NCI-H187 (cell line): ENCODE results near the gene RAB11A.

Experiments
- DNase-seq, 2 experiments: peaks; one replicate each; lab custom pipeline; 2025; lab: John Stamatoyannopoulos, UW

Gene RAB11A

DNA sequence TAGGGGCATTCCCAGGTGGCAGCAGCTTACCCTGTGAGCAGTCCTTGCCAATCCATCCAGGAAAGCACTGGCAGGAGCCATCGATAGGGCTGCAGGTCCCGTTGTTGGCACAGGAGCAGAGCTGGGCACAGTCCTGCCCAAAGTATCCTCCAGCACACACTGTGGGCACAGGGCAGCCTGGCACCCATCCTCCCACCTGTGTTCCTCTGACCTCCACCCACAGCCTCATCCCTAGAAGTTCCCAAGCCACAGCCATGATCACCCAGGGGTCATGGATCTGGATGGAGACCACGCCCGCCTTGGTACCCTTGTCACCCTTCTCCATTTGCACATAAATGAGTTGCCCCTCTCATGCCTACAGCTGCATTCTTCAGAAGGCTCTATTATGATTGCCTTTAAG is 48.6 kb downstream of the RAB11A start:
- DNase-seq: no peak

DNA sequence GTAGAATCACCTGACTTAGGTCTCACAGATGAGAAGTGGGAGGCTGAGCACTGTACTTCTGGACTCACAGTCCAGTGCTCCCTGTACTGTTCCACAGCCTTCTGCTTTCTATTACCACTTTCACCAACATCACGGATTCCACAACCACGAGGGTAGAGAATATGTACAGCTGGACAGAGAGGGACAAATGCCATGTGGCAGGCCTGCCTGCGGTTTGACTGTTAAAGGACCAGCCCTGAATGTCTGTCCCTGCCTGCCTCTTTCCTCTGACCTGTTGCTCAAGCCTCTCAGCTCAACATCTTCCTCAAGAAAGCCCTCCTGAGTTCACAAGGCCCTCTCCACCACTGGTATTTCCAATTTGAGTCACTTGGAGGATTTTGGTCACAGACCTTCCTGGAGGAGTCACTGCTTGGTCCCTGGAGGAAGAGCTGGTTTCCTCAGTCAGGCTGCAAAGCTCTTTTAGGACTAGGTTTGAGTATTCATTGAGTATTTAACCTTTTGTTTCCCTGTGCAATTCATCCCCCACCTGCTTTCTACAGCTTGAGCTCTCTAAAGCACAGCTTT is 49.1 kb downstream of the RAB11A start:
- DNase-seq: no peak

DNA sequence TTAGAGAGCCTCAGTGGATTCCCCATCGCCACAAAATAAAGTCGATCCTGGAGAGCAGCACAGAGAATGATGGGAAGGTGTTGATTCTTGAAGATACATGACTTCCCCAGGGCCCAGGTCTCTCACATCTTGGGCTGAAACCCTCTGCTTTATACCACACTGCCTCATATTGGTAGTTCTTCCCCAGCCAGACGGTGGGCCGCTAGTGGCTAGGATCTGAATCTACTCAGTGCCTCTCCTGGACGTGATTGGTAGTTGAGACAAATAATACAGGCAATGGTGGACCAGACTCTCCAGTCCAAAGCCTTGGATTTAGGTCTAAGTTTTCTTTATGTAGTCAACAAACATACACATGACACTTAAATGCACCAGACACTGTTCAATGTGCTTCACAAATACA is 49.7 kb downstream of the RAB11A start:
- no peak for DNase-seq

DNA sequence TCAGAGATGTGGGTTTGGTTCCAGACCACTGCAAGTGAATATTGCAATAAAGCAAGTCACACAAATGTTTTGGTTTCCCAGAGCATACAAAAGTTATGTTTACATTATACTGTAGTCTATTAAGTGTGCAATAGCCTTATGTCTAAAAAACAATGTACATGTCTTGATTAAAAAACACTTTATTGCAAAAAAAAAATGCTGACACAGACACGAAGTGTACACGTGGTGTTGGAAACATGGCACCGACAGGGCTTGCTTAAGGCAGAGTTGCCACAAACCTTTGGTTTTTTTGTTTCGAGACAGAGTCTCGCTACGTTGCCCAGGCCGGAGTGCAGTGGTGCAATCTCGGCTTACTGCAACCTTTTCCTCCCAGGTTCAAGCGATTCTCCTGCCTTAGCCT is 50.1 kb downstream of the RAB11A start:
- no peak for DNase-seq

DNA sequence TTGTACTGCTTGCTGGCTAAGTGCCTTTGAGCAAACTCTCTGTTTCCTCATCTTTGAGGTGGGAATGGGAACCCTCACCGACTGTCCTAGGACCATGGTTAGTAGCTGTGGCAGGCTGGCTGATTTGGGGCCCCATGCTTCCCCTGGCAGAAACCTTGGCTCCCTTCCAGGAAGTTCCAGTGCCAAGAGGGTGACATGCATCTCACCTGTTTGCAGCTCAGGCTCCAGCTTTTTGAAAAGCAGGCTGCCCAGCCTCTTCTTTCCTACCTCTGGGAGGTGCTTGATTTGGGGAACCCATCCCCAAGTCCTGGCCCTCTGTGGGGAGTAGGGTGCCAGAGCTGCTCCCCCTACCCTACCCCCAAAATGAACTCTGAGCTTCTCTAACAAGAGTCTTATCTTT is 50.8 kb downstream of the RAB11A start:
- DNase-seq: no peak

DNA sequence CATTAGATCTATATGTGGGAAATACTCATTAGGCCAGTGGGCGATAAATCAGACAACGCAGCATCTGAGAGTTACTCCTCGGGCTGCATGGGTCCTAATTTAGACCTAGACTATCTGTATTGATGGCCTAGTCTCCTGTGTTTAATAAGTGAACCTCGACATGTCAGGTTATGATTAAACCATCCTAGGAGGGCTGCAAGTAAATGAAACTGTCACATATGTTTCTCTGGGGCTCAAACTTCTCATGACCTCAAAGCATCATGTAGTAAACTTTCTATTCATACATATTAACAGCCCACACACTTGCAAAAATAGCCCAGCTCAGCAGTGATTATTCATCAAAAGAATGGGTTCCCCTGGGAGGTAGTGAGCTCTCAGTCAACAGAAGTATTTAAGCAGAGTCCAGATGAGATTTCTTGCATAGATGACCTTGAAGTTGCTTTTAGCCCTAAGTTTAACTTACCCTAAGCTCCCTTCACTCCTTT is 51.6 kb downstream of the RAB11A start:
- no peak for DNase-seq

DNA sequence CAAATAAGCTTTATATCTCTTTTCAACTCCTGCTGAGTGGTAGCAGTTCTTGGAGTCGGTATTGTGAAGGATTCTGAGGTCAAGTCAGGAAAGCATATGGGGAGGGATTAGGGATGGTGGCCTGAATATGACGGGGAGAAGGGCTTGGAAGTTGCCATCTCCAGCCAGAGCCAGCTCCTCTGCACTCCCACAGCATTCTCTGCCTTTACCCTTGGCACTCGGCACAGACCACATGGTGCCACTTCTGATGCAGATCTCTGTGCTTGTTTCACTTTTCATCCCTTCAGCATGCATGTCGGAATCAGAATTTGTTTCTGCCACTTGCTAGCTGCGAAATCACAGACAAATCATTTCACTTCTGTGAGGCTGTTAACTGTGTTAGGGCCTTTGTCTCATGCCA is 52.5 kb downstream of the RAB11A start:
- no peak for DNase-seq

DNA sequence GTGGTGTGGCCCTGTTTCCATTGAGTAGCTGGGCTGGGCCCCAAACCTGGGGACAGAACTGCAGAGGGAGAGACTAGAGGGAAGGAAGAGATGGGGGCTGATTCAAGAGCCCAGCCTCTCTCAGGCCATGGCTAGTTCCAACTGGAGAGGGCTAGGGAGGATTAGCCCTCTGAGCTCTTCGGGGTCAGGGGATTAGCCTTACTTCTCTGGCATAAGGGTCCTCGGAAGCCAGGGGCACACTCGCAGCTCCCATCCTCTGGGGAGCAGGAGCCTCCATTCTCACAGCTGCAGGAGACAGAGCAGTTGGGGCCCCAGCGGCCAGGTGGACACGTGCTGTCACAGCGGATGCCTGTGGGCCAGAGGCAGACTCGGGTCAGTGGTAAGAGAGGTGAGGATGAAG is 53.3 kb downstream of the RAB11A start:
- no peak for DNase-seq

DNA sequence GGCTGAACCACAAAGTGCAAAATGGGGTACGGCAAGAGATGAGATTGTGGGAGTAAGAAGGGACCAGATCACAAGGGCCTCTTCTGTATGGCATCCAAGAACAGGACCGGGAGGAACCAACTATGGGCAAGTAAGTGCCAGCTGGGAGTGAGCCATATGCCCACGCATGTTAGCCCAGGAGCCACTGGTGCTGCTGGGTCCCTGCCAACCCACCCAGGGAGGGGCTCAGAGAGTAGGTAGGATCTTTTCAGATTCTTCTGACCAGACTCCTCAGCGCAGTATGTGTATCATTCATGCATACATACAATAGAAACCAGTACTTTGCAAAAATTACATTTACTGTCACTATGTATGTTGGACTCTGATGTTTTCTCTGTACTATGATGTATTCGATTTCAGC is 54.0 kb downstream of the RAB11A start:
- DNase-seq: no peak

DNA sequence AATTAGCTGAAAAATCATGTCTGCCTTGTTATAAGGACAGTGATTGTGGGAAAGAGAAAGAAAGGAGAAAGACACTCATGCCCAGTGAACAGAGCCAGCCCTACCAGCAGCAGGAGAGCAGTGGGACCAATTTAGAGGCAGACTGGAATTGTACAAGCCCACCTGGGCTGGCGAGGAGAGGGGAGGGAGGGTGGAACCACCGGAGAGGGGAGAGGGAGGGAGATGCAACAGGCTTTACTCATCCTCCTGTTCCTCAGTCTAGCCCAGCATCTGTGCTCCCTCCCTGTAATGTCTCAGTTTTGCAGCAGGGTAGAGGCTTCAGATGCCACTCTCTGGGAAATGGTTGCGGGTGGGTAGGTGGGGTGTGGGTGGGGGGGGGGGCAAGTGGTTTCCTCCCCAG is 54.7 kb downstream of the RAB11A start:
- DNase-seq: no peak

DNA sequence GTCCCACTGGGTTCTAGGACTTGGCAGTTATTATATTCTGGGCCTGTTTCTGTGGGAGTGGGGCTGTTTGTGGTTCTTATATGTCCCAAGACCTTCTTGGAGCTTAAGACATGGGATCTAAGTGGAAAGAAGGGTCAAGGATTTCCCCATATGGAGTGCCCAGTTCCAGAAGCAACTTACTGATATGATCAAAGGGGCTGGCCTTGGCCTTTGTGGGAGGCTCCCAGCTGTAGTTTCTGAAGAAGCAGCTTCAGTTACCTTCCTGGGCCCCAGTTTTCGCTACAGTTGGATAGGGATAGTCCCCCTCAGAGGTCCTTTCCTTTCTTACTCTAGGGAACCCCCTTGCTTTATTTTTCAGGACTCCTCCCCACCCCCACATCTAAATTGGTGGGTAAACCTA is 56.0 kb downstream of the RAB11A start:
- DNase-seq: no peak

DNA sequence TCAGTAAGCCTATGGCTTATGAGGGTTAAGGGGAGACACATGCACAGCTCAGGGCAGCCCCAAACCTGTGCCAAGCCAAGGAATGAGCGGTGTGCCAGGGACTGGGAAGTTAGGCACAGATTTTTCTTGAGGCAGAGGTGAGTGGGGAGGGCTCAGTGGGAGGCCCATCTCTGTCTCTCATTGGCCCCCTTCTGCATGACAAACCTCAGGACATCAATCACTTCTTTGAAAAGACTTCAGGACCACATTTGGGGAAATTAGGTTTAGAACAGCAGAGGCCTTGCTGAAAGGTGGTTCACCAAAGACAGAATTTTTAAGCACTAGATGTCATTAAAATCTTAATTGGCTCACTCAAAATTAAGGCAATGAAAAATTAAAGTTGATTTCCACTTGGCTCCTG is 57.2 kb downstream of the RAB11A start:
- DNase-seq: no peak

DNA sequence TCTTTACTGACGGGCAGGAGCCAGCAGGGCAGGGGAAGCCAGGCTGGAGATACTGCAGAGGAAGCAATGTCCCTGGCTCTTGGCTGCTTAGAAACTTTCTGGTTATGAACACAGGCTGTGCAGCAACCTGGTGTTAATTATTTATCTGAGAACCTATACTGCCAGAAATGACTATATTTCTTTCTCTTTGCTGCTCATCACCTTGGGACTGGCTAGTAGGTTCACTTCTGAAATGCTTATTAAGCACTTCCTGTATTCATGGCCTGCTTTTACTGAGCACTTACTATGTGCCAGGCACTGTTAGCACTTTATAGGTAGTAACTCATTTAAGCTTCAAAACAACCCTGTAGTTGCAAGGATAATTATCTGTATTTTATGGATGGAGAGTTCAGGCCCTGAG is 57.6 kb downstream of the RAB11A start:
- no peak for DNase-seq

DNA sequence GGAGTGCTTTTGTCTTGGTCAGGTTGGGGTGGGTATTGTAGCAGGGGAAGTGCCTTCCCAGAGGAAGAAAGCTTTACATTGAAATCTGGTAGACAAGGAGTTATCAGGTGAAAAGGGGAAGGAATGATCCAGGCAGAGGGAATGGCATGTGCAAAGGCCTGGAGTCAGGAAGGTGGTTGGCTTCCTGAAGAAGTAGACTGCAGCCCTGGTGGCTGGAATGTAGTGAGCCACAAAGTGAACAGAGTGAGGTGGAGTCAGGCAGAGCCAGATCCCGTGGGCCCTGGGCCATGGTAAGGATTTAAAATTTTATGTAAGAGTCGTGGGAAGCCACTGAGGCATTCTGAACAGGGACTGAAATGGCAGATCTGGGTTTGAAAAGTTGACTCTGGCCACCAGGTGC is 58.3 kb downstream of the RAB11A start:
- no peak for DNase-seq

DNA sequence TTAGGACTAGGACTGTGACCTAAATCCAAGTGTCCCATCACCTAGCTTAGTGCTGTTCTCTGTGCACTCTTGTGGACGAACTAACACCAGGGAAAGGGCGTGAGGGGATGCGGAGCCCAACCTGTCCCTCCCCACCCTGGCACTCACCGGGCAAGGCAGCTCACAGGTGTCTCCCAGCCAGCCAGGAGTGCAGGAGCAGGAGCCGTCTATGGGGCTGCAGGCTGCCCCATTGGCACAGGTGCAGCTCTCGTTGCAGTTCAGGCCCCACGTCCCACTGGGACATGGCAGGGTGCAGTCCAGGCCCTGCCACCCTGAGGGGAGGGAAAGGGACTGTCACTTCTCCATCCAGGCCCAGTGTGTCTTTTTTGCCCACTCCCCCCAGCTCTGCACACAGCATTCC is 60.3 kb downstream of the RAB11A start:
- no peak for DNase-seq

DNA sequence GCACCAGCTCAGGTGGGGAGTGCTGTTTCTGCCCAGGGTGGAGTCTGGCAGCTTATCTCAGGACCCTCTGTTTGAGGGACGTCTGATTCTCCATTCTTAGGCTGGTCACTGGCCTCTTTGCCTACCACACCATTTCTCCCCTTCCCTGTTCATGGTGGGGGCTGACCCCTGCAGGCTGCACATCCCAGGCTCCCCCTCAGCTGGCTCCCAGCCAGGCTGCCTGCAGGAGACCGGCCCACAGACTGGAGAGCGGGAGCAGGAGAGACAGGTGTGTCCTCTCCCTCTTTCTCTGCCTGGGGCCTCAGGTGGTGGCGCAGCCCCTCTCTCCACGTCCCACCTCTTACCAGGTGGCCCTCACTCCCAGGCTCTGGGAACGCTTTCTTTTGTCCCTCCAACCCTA is 60.8 kb downstream of the RAB11A start:
- no peak for DNase-seq

DNA sequence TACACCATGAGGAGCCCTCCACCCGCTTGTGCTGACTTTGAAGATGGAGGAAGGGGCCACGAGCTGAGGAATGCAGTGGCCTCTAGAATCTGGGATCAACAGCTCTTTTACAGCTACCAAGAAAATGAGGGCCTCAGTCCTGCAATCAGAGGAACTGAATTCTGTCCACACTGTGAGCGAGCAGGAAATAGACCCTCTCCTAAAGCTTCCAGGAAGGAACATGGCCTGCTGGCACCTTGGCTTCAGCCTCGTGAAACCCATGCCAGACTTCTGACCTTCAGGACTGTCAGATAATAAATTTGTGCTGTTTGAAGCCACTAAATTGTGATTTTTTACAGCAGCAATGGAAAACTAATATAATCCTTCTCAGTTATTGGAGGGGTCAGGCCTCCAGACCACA is 61.9 kb downstream of the RAB11A start:
- DNase-seq: no peak

DNA sequence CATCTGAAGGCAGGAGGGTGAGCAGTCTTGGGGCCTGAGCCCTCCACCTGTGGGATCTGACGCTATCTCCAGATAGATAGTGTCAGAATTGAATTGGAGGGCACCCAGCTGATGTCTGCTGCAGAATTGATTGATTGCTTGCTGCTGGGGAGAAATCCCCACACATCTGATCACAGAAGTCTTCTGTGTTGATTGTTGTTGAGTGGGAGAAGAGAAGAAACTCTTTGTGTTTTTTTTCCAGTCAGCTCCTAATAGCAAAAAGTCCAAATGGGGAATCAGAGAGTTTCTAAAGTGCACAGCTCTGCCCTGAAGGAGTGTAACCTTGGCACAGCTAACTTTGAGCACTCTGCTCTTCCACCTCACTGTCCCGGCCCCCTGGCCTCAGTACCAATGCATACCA is 66.1 kb downstream of the RAB11A start:
- DNase-seq: no peak

DNA sequence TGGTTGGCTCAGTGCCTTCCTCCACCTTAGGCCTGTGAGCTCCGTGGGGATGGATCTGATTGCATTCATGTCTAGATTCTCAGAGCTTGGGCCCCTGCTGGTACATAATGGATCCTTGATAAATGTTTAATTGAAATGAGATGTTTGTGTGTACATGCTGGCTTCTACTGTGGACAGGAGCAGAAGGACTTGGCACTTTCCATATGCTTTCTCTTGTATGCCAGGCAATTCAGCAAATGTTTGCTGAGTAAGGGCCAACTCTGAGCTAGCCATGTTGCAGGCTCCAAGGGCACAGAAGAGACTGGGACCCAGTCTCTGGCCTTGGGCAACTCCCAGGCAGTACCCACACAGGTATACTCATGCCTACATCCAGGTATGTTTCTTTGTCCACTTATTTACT is 67.0 kb downstream of the RAB11A start:
- DNase-seq: no peak

DNA sequence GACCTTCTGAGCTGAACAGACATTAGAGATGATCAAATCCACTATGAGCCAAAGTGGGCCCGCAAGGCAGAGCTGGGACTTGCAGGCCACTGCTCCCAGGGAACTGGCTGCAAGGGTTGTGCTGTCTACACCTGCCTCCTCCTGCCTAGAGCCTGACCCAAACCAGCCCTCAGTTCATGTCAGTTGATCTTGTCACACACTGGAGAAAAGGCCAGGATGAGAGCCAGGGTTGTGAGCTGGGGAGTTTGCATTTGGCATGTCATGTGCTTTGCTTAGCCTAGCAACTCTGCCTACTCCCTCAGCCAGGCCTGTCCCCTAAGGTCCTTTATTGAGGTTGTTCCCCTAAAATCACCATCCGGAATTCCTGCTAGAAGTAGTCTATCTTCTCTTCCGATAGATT is 67.8 kb downstream of the RAB11A start:
- DNase-seq: no peak

DNA sequence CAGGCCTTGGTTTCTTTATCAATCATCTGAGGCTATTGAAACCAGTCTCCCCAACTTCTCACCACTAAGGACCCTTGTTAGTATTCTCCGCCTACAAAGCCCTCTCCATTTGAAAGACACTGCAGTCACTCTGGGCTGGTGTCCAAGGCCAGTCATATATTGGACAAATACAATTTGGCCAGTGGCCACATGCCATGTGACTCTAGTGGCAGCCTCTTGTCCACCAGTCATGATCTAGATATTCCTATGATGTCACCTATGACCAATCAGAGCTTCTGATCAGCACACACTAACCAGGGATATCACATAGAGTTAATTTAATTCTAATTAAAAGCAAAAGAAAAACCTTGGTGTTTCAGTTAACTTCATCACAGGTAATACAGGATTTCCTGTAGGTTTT is 68.2 kb downstream of the RAB11A start:
- DNase-seq: no peak

DNA sequence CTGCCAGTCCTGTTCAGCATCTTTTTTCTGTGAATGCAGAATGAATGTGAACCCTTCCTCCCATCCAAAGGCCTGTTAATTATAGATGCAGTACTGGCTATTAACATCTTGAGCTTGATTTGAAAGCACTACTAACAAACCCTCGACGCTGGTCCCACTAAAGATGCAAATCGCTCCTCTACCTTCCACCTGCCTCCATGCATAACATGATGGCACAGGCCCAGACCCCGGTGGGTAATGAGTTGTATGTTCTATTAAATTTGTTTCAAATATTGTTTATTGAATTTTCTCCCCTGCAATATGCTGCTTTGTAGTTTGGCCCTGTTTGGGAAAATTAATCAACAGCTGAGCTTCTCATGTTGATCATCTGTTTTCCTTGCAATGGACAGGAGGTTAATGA is 69.3 kb downstream of the RAB11A start:
- DNase-seq: no peak

DNA sequence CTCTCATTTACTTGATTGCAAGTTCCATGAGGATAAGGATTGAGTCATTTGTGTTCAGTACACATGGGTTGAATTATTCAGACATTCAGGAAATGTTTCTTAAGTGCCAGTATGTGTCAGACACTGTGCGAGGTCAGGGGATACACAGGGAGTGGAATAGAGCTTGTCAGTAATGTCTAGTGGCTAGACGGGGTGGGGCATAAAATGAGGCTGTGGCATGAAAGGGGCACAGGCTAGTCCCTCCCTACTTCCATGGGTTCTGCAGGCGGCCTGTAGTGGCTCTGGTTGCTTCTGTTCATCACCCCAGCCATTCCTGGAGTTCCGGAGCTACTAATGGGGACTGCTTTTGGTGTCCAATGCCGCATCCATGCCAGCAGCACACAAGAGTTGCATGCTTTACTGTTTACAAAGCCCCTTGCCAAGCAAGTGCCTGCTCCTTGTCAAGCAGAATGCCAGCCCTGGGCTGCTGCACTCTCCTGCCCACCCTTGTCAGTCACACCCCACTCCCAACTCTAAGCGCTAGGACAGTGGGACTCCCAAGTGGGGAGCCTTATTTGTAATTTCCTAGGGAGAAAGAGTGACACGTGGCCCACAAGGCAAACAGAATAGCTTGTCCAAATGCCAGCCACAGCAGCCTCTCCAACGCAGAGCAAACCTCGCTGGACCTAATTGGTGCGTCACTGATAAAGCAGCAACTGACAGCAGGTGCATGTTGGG is 70.8 kb downstream of the RAB11A start:
- no peak for DNase-seq

DNA sequence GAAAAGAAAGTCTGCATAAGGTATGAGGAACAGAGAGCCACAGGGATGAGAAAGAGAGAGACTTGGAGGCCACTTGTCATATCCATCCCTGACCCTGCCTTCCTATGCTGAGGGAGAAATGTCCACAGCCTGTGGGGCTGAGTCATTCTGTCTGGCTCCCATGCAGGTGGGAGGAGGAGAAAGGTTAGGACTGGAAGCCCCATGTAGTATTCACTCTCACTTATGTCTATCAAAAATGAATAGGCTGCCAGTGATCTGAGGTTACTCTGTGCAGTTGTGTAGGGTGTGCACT is 71.3 kb downstream of the RAB11A start:
- no peak for DNase-seq
